WTC11 (cell line): ENCODE results near the gene PLA2G4A.

Experiments used
- ATF2 ChIP-seq: sonication (generic); formaldehyde crosslinking; IDR thresholded peaks from 2 replicates; pipeline ENCODE4 v1.8.1; 2022; ENCODE audit warnings: low read depth, missing genetic modification reagents, borderline replicate concordance
- CBFB ChIP-seq: sonication (generic); formaldehyde crosslinking; IDR thresholded peaks from 2 replicates; pipeline ENCODE4 v1.8.1; 2022; ENCODE audit warnings: mild to moderate bottlenecking, low read depth, missing genetic modification reagents
- E2F1 ChIP-seq: sonication (generic); formaldehyde crosslinking; IDR thresholded peaks from 2 replicates; pipeline ENCODE4 v1.8.0; 2022; ENCODE audit warnings: mild to moderate bottlenecking, missing genetic modification reagents
- RELA ChIP-seq: sonication (generic); formaldehyde crosslinking; IDR thresholded peaks from 2 replicates; pipeline ENCODE4 v1.8.1; 2022; ENCODE audit warnings: missing genetic modification reagents, mild to moderate bottlenecking, borderline replicate concordance
- SMAD3 ChIP-seq: sonication (generic); formaldehyde crosslinking; IDR thresholded peaks from 2 replicates; pipeline ENCODE4 v1.8.0; 2022; ENCODE audit warnings: missing genetic modification reagents, mild to moderate bottlenecking, borderline replicate concordance
- USF1 ChIP-seq: sonication (generic); formaldehyde crosslinking; IDR thresholded peaks from 2 replicates; pipeline ENCODE4 v1.8.0; 2022; ENCODE audit warnings: mild to moderate bottlenecking, missing genetic modification reagents
- TF ChIP-seq, protein P1 (sequence below): fragments of 200-600 bp; IDR thresholded peaks from 2 replicates; pipeline ENCODE4 v1.8.0; 2022; ENCODE audit warnings: antibody characterized with exemption
- TF ChIP-seq, protein P2 (sequence below): sonication (generic); formaldehyde crosslinking; IDR thresholded peaks from 2 replicates; pipeline ENCODE4 v1.8.1; 2023; ENCODE audit warnings: mild to moderate bottlenecking, missing genetic modification reagents, moderate library complexity
- TF ChIP-seq, protein P3 (sequence below): sonication (generic); formaldehyde crosslinking; IDR thresholded peaks from 2 replicates; pipeline ENCODE4 v1.8.1; 2023; ENCODE audit warnings: mild to moderate bottlenecking, moderate library complexity, missing genetic modification reagents
- TF ChIP-seq, protein P4 (sequence below): sonication (generic); formaldehyde crosslinking; IDR thresholded peaks from 2 replicates; pipeline ENCODE4 v1.8.0; 2022; ENCODE audit warnings: mild to moderate bottlenecking, missing genetic modification reagents
- TF ChIP-seq, protein P5 (sequence below): sonication (generic); formaldehyde crosslinking; IDR thresholded peaks from 2 replicates; pipeline ENCODE4 v1.8.1; 2023; ENCODE audit warnings: mild to moderate bottlenecking, missing genetic modification reagents, borderline replicate concordance

DNA sequence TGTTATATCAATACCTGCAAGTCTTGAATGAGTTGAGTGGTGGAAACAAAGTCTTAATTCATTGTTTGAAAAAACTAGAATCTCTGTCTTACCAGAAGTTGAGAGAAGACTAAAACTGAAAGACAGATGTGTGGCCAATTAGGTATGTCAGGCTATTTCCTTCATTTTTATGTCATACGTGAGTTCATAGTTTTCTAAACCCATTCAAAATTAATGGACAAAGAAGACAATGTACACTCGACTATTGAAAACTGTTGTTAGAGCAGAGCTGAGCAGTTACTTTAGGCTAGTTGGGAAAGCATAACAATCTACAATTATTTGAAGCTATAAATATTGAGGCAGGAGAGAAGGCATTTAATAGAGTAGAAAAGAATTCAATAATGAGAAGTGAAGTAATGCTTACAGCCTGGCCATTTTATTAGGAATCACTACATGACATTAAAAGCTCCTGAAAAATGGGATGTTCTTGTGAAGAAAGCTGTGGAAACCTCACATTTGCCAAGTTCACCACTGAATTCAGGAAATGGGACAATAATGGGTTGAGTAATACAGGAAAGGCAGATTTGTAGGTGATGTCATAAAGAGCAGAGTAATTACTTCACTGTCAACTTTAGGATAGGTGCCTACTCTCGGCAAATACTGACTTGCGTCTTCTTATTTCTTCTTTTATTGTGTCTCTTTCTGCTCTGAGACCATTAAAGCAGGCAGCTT lies 204.4 kb downstream of the PLA2G4A start:
- TF ChIP-seq, protein P1, sequence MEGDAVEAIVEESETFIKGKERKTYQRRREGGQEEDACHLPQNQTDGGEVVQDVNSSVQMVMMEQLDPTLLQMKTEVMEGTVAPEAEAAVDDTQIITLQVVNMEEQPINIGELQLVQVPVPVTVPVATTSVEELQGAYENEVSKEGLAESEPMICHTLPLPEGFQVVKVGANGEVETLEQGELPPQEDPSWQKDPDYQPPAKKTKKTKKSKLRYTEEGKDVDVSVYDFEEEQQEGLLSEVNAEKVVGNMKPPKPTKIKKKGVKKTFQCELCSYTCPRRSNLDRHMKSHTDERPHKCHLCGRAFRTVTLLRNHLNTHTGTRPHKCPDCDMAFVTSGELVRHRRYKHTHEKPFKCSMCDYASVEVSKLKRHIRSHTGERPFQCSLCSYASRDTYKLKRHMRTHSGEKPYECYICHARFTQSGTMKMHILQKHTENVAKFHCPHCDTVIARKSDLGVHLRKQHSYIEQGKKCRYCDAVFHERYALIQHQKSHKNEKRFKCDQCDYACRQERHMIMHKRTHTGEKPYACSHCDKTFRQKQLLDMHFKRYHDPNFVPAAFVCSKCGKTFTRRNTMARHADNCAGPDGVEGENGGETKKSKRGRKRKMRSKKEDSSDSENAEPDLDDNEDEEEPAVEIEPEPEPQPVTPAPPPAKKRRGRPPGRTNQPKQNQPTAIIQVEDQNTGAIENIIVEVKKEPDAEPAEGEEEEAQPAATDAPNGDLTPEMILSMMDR, result no peak
- TF ChIP-seq, protein P2, sequence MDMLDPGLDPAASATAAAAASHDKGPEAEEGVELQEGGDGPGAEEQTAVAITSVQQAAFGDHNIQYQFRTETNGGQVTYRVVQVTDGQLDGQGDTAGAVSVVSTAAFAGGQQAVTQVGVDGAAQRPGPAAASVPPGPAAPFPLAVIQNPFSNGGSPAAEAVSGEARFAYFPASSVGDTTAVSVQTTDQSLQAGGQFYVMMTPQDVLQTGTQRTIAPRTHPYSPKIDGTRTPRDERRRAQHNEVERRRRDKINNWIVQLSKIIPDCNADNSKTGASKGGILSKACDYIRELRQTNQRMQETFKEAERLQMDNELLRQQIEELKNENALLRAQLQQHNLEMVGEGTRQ (CRISPR knock-in tag), result no peak
- TF ChIP-seq CBFB (CRISPR knock-in tag) (no peak), ATF2 (no peak), USF1 (no peak), RELA (no peak), SMAD3 (no peak), E2F1 (no peak)
- TF ChIP-seq, protein P3, sequence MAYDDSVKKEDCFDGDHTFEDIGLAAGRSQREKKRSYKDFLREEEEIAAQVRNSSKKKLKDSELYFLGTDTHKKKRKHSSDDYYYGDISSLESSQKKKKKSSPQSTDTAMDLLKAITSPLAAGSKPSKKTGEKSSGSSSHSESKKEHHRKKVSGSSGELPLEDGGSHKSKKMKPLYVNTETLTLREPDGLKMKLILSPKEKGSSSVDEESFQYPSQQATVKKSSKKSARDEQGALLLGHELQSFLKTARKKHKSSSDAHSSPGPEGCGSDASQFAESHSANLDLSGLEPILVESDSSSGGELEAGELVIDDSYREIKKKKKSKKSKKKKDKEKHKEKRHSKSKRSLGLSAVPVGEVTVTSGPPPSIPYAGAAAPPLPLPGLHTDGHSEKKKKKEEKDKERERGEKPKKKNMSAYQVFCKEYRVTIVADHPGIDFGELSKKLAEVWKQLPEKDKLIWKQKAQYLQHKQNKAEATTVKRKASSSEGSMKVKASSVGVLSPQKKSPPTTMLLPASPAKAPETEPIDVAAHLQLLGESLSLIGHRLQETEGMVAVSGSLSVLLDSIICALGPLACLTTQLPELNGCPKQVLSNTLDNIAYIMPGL (CRISPR knock-in tag), result no peak
- TF ChIP-seq, protein P4, sequence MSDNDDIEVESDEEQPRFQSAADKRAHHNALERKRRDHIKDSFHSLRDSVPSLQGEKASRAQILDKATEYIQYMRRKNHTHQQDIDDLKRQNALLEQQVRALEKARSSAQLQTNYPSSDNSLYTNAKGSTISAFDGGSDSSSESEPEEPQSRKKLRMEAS (CRISPR knock-in tag), result no peak
- TF ChIP-seq, protein P5, sequence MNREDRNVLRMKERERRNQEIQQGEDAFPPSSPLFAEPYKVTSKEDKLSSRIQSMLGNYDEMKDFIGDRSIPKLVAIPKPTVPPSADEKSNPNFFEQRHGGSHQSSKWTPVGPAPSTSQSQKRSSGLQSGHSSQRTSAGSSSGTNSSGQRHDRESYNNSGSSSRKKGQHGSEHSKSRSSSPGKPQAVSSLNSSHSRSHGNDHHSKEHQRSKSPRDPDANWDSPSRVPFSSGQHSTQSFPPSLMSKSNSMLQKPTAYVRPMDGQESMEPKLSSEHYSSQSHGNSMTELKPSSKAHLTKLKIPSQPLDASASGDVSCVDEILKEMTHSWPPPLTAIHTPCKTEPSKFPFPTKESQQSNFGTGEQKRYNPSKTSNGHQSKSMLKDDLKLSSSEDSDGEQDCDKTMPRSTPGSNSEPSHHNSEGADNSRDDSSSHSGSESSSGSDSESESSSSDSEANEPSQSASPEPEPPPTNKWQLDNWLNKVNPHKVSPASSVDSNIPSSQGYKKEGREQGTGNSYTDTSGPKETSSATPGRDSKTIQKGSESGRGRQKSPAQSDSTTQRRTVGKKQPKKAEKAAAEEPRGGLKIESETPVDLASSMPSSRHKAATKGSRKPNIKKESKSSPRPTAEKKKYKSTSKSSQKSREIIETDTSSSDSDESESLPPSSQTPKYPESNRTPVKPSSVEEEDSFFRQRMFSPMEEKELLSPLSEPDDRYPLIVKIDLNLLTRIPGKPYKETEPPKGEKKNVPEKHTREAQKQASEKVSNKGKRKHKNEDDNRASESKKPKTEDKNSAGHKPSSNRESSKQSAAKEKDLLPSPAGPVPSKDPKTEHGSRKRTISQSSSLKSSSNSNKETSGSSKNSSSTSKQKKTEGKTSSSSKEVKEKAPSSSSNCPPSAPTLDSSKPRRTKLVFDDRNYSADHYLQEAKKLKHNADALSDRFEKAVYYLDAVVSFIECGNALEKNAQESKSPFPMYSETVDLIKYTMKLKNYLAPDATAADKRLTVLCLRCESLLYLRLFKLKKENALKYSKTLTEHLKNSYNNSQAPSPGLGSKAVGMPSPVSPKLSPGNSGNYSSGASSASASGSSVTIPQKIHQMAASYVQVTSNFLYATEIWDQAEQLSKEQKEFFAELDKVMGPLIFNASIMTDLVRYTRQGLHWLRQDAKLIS, result no peak
